HEK293 (cell line): ENCODE data around the gene FYB1.

Experiments
- GLI4 ChIP-seq: fragments of 450-650 bp; formaldehyde crosslinking; IDR thresholded peaks from 2 replicates; pipeline ENCODE4 v1.5.1; 2016; ENCODE audit warnings: missing biosample characterization, missing genetic modification characterization
- KLF7 ChIP-seq: fragments of 450-650 bp; formaldehyde crosslinking; IDR thresholded peaks from 2 replicates; pipeline ENCODE4 v1.5.1; 2016; ENCODE audit warnings: missing biosample characterization, missing genetic modification characterization, borderline replicate concordance
- SP7 ChIP-seq: fragments of 450-650 bp; formaldehyde crosslinking; IDR thresholded peaks from 2 replicates; pipeline ENCODE4 v1.5.1; 2016; ENCODE audit warnings: missing biosample characterization, missing genetic modification characterization
- WT1 ChIP-seq: fragments of 450-650 bp; formaldehyde crosslinking; IDR thresholded peaks from 2 replicates; pipeline ENCODE4 v1.5.1; 2016; ENCODE audit warnings: missing biosample characterization, missing genetic modification characterization
- YY1 ChIP-seq: fragments of 450-650 bp; formaldehyde crosslinking; IDR thresholded peaks from 2 replicates; pipeline ENCODE4 v1.5.1; 2018; ENCODE audit warnings: missing biosample characterization, missing genetic modification characterization
- ZBTB20 ChIP-seq: fragments of 450-650 bp; formaldehyde crosslinking; IDR thresholded peaks from 2 replicates; pipeline ENCODE4 v1.5.1; 2016; ENCODE audit warnings: missing biosample characterization, missing genetic modification characterization
- ZBTB7A ChIP-seq: fragments of 450-650 bp; formaldehyde crosslinking; IDR thresholded peaks from 2 replicates; pipeline ENCODE4 v1.5.1; 2016; ENCODE audit warnings: low read depth, missing biosample characterization, missing genetic modification characterization
- ZEB2 ChIP-seq: fragments of 450-650 bp; formaldehyde crosslinking; IDR thresholded peaks from 2 replicates; pipeline ENCODE4 v1.5.1; 2016; ENCODE audit warnings: missing biosample characterization, missing genetic modification characterization
- ZFP3 ChIP-seq: fragments of 450-650 bp; formaldehyde crosslinking; IDR thresholded peaks from 2 replicates; pipeline ENCODE4 v1.5.1; 2016; ENCODE audit warnings: low read depth, missing biosample characterization, missing genetic modification characterization
- ZIC2 ChIP-seq: fragments of 450-650 bp; formaldehyde crosslinking; IDR thresholded peaks from 2 replicates; pipeline ENCODE4 v1.5.1; 2016; ENCODE audit warnings: missing biosample characterization, missing genetic modification characterization
- ZNF10 ChIP-seq: fragments of 450-650 bp; formaldehyde crosslinking; IDR thresholded peaks from 2 replicates; pipeline ENCODE4 v1.5.1; 2017; ENCODE audit warnings: missing biosample characterization, missing genetic modification characterization
- ZNF184 ChIP-seq: fragments of 450-650 bp; IDR thresholded peaks from 2 replicates; pipeline ENCODE4 v1.5.1; 2018; ENCODE audit warnings: missing biosample characterization, mild to moderate bottlenecking, missing genetic modification characterization
- ZNF2 ChIP-seq: fragments of 450-650 bp; formaldehyde crosslinking; IDR thresholded peaks from 2 replicates; pipeline ENCODE4 v1.5.1; 2016; ENCODE audit warnings: missing biosample characterization, missing genetic modification characterization
- ZNF24 ChIP-seq: fragments of 450-650 bp; formaldehyde crosslinking; IDR thresholded peaks from 2 replicates; pipeline ENCODE4 v1.5.1; 2016; ENCODE audit warnings: missing biosample characterization, missing genetic modification characterization
- ZNF274 ChIP-seq, 2 experiments: fragments of 200-500 bp in 1 of 2; fragments of 450-650 bp in 1 of 2; sonication (Bioruptor generic) in 1 of 2; formaldehyde crosslinking in 1 of 2; IDR thresholded peaks; 2 replicates each; pipeline versions ENCODE4 v1.5.1 to v1.6.1; 2014 to 2016; ENCODE audit warnings: borderline replicate concordance in 1 of 2, inconsistent platforms in 1 of 2, low read length in 1 of 2, missing biosample characterization in 1 of 2, missing genetic modification characterization in 1 of 2
- ZNF341 ChIP-seq: fragments of 450-650 bp; formaldehyde crosslinking; IDR thresholded peaks from 2 replicates; pipeline ENCODE4; 2016; ENCODE audit warnings: low read depth, missing biosample characterization, missing genetic modification characterization
- ZNF354C ChIP-seq: fragments of 450-650 bp; formaldehyde crosslinking; IDR thresholded peaks from 2 replicates; pipeline ENCODE4 v1.5.1; 2016; ENCODE audit warnings: missing biosample characterization, missing genetic modification characterization, low read depth, borderline replicate concordance
- ZNF843 ChIP-seq: fragments of 450-650 bp; formaldehyde crosslinking; IDR thresholded peaks from 2 replicates; pipeline ENCODE4 v1.5.1; 2016; ENCODE audit warnings: missing biosample characterization, missing genetic modification characterization
- ZSCAN23 ChIP-seq: fragments of 450-650 bp; formaldehyde crosslinking; IDR thresholded peaks from 2 replicates; pipeline ENCODE4 v1.5.1; 2016; ENCODE audit warnings: missing biosample characterization, missing genetic modification characterization
- ZSCAN30 ChIP-seq: fragments of 450-650 bp; IDR thresholded peaks from 2 replicates; pipeline ENCODE4 v1.5.1; 2018; ENCODE audit warnings: missing biosample characterization, mild to moderate bottlenecking, missing genetic modification characterization, moderate library complexity
- TF ChIP-seq, protein P1 (sequence below): fragments of 450-650 bp; IDR thresholded peaks from 2 replicates; pipeline ENCODE4 v1.5.1; 2018; ENCODE audit warnings: missing biosample characterization, missing genetic modification characterization
- TF ChIP-seq, protein P2 (sequence below): fragments of 450-650 bp; formaldehyde crosslinking; IDR thresholded peaks from 2 replicates; pipeline ENCODE4 v1.5.1; 2016; ENCODE audit warnings: missing biosample characterization, missing genetic modification characterization
- TF ChIP-seq, protein P3 (sequence below): fragments of 450-650 bp; formaldehyde crosslinking; IDR thresholded peaks from 2 replicates; pipeline ENCODE4 v1.5.1; 2016; ENCODE audit warnings: missing biosample characterization, missing genetic modification characterization
- TF ChIP-seq, protein P4 (sequence below): fragments of 450-650 bp; formaldehyde crosslinking; optimal IDR thresholded peaks from 2 replicates; pipeline ENCODE3; 2016; ENCODE audit warnings: missing biosample characterization, mild to moderate bottlenecking, missing genetic modification characterization
- TF ChIP-seq, protein P5 (sequence below): fragments of 450-650 bp; formaldehyde crosslinking; IDR thresholded peaks from 2 replicates; pipeline ENCODE4 v1.5.1; 2016; ENCODE audit warnings: missing biosample characterization, missing genetic modification characterization
- TF ChIP-seq, protein P6 (sequence below): fragments of 450-650 bp; formaldehyde crosslinking; conservative IDR thresholded peaks from 2 replicates; pipeline ENCODE4 v1.5.1; 2016; ENCODE audit warnings: low read depth, missing biosample characterization, missing genetic modification characterization

The FYB1 gene

DNA sequence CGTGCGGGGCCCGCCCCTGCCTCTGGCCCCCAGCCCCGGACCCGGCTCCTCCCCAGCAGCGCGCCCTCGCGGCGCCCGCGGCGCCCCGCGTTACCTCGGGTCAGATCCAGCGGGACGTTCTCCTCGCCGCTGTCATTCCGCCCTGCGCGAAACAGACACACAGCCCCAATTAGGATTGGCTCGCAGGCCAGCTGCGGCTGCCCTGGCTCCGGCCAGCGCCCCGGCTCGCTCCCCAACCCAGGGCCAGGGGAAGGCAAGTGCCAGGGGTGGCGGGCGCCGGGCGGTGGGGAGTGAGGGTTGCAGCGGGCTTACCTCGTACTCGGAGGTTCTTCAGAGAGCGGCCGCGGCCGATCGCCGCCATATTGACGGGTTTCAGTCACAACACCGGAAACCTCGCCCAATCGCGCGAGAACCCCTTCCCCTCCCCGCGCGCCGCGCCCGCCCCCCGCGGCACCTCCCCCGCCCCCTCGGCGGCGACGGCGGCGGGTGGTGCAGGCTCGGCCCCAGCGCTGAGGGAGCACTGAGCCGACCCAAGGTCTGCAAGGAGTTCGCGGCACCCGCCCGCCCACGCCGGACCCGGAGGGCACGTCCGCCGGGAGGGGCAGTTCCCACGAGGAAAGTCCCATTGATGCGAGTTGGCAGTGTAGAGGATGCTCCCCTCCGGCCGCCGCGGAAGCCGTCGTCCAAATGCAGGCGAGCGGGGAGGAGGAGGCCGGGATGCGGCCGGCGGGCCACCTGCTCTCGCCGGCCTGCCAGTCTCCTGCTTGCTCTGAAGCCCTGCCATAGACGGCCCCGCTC is 145.1 kb downstream of the FYB1 start, which contains the start of gene RICTOR (continued):
- TF ChIP-seq, protein P1, sequence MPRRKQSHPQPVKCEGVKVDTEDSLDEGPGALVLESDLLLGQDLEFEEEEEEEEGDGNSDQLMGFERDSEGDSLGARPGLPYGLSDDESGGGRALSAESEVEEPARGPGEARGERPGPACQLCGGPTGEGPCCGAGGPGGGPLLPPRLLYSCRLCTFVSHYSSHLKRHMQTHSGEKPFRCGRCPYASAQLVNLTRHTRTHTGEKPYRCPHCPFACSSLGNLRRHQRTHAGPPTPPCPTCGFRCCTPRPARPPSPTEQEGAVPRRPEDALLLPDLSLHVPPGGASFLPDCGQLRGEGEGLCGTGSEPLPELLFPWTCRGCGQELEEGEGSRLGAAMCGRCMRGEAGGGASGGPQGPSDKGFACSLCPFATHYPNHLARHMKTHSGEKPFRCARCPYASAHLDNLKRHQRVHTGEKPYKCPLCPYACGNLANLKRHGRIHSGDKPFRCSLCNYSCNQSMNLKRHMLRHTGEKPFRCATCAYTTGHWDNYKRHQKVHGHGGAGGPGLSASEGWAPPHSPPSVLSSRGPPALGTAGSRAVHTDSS (tag by site-specific recombination), result 0 out of 2 replicates have a peak, but pooled peaks have one; percentile 18
- TF ChIP-seq ZNF354C (tag by site-specific recombination) (no peak), ZNF24 (tag by site-specific recombination) (0 out of 2 replicates have a peak, but pooled peaks have one; percentile 35), ZIC2 (no peak), SP7 (peak; percentile 84), WT1 (tag by site-specific recombination) (peak; percentile 7; the same call in 1 of the 2 replicates), ZEB2 (tag by site-specific recombination) (peak; percentile 63; the same call in 1 of the 2 replicates), ZFP3 (0 out of 2 replicates have a peak, but pooled peaks have one; percentile 54), ZNF274 (IDR thresholded peaks at IDR 0.05; ENCODE audit: low read length) (no peak), ZNF274 (tag by site-specific recombination; IDR thresholded peaks at IDR 0.05; ENCODE audit: borderline replicate concordance) (no peak), KLF7 (0 out of 2 replicates have a peak, but pooled peaks have one; percentile 11), ZBTB7A (tag by site-specific recombination) (no peak), GLI4 (peak; percentile 64; the same call in 1 of the 2 replicates), ZNF184 (tag by site-specific recombination) (peak; percentile 30; the same call in 1 of the 2 replicates), ZSCAN30 (tag by site-specific recombination) (peak; percentile 96), ZNF10 (0 out of 2 replicates have a peak, but pooled peaks have one; percentile 9), YY1 (peak; percentile 80), ZSCAN23 (tag by site-specific recombination) (0 out of 2 replicates have a peak, but pooled peaks have one; percentile 32), ZBTB20 (0 out of 2 replicates have a peak, but pooled peaks have one; percentile 61), ZNF2 (peak; percentile 54; the same call in 1 of the 2 replicates), ZNF843 (tag by site-specific recombination) (peak; percentile 41; the same call in 1 of the 2 replicates), ZNF341 (tag by site-specific recombination) (peak; percentile 92)
- TF ChIP-seq, protein P2, sequence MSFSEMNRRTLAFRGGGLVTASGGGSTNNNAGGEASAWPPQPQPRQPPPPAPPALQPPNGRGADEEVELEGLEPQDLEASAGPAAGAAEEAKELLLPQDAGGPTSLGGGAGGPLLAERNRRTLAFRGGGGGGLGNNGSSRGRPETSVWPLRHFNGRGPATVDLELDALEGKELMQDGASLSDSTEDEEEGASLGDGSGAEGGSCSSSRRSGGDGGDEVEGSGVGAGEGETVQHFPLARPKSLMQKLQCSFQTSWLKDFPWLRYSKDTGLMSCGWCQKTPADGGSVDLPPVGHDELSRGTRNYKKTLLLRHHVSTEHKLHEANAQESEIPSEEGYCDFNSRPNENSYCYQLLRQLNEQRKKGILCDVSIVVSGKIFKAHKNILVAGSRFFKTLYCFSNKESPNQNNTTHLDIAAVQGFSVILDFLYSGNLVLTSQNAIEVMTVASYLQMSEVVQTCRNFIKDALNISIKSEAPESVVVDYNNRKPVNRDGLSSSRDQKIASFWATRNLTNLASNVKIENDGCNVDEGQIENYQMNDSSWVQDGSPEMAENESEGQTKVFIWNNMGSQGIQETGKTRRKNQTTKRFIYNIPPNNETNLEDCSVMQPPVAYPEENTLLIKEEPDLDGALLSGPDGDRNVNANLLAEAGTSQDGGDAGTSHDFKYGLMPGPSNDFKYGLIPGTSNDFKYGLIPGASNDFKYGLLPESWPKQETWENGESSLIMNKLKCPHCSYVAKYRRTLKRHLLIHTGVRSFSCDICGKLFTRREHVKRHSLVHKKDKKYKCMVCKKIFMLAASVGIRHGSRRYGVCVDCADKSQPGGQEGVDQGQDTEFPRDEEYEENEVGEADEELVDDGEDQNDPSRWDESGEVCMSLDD, result no peak
- TF ChIP-seq, protein P3, sequence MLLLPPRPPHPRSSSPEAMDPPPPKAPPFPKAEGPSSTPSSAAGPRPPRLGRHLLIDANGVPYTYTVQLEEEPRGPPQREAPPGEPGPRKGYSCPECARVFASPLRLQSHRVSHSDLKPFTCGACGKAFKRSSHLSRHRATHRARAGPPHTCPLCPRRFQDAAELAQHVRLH, result 0 out of 2 replicates have a peak, but pooled peaks have one; percentile 24
- TF ChIP-seq, protein P4, sequence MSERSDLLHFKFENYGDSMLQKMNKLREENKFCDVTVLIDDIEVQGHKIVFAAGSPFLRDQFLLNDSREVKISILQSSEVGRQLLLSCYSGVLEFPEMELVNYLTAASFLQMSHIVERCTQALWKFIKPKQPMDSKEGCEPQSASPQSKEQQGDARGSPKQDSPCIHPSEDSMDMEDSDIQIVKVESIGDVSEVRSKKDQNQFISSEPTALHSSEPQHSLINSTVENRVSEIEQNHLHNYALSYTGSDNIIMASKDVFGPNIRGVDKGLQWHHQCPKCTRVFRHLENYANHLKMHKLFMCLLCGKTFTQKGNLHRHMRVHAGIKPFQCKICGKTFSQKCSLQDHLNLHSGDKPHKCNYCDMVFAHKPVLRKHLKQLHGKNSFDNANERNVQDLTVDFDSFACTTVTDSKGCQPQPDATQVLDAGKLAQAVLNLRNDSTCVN (tag by site-specific recombination), result peak; percentile 95
- TF ChIP-seq, protein P5, sequence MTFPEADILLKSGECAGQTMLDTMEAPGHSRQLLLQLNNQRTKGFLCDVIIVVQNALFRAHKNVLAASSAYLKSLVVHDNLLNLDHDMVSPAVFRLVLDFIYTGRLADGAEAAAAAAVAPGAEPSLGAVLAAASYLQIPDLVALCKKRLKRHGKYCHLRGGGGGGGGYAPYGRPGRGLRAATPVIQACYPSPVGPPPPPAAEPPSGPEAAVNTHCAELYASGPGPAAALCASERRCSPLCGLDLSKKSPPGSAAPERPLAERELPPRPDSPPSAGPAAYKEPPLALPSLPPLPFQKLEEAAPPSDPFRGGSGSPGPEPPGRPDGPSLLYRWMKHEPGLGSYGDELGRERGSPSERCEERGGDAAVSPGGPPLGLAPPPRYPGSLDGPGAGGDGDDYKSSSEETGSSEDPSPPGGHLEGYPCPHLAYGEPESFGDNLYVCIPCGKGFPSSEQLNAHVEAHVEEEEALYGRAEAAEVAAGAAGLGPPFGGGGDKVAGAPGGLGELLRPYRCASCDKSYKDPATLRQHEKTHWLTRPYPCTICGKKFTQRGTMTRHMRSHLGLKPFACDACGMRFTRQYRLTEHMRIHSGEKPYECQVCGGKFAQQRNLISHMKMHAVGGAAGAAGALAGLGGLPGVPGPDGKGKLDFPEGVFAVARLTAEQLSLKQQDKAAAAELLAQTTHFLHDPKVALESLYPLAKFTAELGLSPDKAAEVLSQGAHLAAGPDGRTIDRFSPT (tag by site-specific recombination), result peak; percentile 75
- TF ChIP-seq, protein P6, sequence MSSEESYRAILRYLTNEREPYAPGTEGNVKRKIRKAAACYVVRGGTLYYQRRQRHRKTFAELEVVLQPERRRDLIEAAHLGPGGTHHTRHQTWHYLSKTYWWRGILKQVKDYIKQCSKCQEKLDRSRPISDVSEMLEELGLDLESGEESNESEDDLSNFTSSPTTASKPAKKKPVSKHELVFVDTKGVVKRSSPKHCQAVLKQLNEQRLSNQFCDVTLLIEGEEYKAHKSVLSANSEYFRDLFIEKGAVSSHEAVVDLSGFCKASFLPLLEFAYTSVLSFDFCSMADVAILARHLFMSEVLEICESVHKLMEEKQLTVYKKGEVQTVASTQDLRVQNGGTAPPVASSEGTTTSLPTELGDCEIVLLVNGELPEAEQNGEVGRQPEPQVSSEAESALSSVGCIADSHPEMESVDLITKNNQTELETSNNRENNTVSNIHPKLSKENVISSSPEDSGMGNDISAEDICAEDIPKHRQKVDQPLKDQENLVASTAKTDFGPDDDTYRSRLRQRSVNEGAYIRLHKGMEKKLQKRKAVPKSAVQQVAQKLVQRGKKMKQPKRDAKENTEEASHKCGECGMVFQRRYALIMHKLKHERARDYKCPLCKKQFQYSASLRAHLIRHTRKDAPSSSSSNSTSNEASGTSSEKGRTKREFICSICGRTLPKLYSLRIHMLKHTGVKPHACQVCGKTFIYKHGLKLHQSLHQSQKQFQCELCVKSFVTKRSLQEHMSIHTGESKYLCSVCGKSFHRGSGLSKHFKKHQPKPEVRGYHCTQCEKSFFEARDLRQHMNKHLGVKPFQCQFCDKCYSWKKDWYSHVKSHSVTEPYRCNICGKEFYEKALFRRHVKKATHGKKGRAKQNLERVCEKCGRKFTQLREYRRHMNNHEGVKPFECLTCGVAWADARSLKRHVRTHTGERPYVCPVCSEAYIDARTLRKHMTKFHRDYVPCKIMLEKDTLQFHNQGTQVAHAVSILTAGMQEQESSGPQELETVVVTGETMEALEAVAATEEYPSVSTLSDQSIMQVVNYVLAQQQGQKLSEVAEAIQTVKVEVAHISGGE (tag by site-specific recombination), result peak; percentile 45
